Measurements from ENCODE around the gene MSTO1. TPM values are rescaled to one million over a fixed set of nuclear protein-coding genes. Genes with fewer than 3 reads are reported as not detected.
"Not testable (repeated sequence)": the region's sequence is repeated elsewhere in the genome, so short reads cannot be mapped to it uniquely, and the experiment has no call there.

The MSTO1 gene
- total and polyA plus RNA-seq, 5 experiments from 2014 or later, result 10.4 to 108 (median 22.4) TPM

DNA sequence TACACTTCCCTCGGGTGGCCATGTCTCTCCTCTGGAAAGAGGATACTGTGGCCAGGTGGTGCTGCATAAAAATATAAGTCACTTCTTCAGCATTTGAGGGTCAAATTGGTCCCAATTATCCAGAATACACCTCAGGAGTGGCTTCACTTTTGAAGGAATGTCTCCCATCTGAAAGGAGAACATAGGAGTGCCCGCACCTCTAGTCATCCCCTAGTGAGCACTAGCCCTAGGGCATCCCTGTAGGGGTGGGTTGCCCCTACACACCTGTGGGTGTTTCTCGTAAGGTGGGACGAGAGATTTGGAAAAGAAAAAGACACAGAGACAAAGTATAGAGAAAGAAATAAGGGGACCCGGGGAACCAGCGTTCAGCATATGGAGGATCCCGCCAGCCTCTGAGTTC lies 16.4 kb downstream of the MSTO1 start:
- H3K27ac Mint-ChIP-seq, H3K4me1 Mint-ChIP-seq, H3K9me3 Mint-ChIP-seq, H3K36me3 Mint-ChIP-seq, H3K4me3 Mint-ChIP-seq, POLR2A ChIA-PET, DNase-seq, ATAC-seq, H3K27me3 Mint-ChIP-seq: not testable (repeated sequence)

DNA sequence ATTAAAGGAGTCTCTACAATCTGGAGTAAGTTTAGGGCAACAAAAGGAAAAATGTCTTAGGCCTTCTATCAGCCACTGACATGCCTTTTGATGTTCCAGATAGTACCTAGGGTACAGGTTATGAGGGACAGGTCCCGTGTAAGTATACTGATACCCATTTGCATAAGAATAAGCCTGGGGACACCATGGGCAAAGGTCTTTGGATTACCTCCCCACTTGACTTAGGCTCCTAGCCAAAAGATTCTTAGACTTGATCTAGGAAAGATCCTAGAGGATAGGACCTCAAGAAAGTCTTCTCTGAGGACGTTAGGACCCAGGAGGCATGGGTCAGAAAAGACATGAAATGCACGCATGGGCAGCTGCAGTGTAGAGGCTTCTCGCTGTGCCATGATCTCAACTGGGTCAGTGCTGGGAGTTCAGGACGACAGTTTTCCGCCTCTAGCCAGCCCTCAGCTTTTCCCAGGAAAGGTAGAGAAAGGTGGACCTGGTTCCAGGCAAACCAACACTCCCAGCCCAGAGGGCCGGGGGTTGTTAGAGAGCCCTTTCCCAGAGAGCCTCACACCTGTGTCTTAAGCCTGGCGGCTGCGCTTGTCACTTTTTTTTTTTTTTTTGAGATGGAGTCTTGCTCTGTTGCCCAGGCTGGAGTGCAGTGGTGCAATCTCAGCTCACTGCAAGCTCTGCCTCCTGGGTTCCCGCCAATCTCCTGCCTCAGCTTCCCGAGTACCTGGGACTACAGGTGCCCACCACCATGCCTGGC lies 26.6 kb downstream of the MSTO1 start:
- peak in 1 of 2 donors; percentile 26 for ATAC-seq
- H3K4me3 Mint-ChIP-seq, result peak overlapping the region; percentile 90 to 98 (median 96)
- H3K27ac Mint-ChIP-seq, result peak overlapping the region; percentile 89 to 98 (median 97)
- peaks cover 0 to 4% (median 0%) of the 10 kb centered on the region in 9 donors for H3K9me3 Mint-ChIP-seq
- H3K27me3 Mint-ChIP-seq, result no peaks in the 10 kb centered on the region
- POLR2A ChIA-PET, result interaction anchor here (0.7 kb wide), 2 partner anchors 93 to 122 kb away, joined by 4 to 5 read pairs; no protein-coding TSS in a partner anchor
- peaks cover 0 to 4% (median 2%) of the 10 kb centered on the region in 3 donors for H3K36me3 Mint-ChIP-seq
- peaks cover 7 to 28% (median 22%) of the 10 kb centered on the region in 4 donors for H3K4me1 Mint-ChIP-seq
- DNase-seq, result no peak

DNA sequence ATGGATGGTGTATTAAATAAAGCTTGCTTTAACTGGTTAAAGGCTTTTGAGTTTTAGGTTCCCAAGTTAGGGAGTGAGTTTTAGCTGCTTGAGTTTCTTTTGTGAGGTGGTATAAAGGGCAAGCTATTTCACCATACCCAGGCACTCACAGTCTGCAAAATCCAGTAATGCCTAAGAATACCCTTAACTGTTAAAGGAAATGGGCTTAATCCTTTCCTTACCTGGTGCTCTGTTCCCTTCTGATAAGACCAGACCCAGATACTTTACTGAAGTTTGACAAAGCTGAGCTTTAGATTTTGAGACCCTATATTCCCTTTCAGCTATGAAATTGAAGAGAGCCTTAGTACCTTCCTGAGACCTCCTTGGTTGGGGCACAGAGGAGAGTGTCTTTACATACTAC lies 30.3 kb downstream of the MSTO1 start:
- POLR2A ChIA-PET, result interaction anchor here (0.6 to 0.7 kb wide), 2 partner anchors 82 to 648 kb away, joined by 3 to 5 read pairs; no protein-coding TSS in a partner anchor
- Mint-ChIP-seq H3K27me3 (peaks cover 0 to 3% (median 0%) of the 10 kb centered on the region in 5 donors), H3K4me1 (peaks cover 9 to 28% (median 22%) of the 10 kb centered on the region in 4 donors), H3K27ac (no peak overlapping the region), H3K9me3 (peaks cover 0 to 22% (median 10%) of the 10 kb centered on the region in 9 donors), H3K36me3 (peaks cover 0 to 22% (median 14%) of the 10 kb centered on the region in 3 donors), H3K4me3 (no peak overlapping the region)
- ATAC-seq (no peak), DNase-seq (no peak)

DNA sequence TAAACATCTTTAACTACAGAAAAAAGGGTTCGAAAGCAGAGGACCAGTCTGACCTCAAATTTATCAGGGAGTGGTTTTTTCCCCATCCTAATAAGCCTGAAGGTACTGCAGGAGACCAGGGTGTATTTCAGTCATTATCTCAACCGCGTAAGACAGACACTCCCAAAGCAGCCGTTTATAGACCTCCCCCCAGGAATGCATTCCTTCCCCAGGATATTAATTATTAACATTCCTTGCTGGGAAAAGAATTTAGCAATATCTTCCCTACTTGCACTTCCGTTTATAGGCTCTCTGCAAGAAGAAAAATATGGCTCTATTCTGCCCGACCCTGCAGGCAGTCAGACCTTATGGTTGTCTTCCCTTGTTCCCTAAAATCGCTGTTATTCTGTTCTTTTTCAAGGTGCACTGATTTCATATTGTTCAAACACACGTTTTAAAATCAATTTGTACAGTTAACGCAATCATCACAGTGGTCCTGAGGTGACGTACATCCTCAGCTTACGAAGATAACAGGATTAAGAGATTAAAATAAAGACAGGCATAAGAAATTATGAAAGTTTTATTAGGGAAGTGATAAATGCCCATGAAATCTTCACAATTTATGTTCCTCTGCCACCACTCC lies 32.7 kb downstream of the MSTO1 start:
- H3K4me3 Mint-ChIP-seq, POLR2A ChIA-PET, H3K4me1 Mint-ChIP-seq, ATAC-seq, DNase-seq, H3K27me3 Mint-ChIP-seq: not testable (repeated sequence)
- Mint-ChIP-seq H3K27ac (peak overlapping the region in 1 of 10 donors; percentile 0), H3K36me3 (peaks cover 0 to 20% (median 14%) of the 10 kb centered on the region in 3 donors), H3K9me3 (peaks cover 0 to 22% (median 10%) of the 10 kb centered on the region in 9 donors)

GRCh38 chr1:155643230-155643629 lies 33.2 kb downstream of the MSTO1 start:
- DNase-seq (no peak), ATAC-seq (no peak)
- peaks cover 0 to 2% (median 2%) of the 10 kb centered on the region in 4 donors for H3K4me1 Mint-ChIP-seq
- no peak overlapping the region for H3K27ac Mint-ChIP-seq
- H3K9me3 Mint-ChIP-seq, result peaks cover 0 to 22% (median 10%) of the 10 kb centered on the region in 9 donors
- no peak overlapping the region for H3K4me3 Mint-ChIP-seq
- POLR2A ChIA-PET, result no interaction called here
- H3K27me3 Mint-ChIP-seq, result peaks cover 0 to 6% (median 0%) of the 10 kb centered on the region in 5 donors
- peaks cover 0 to 20% (median 14%) of the 10 kb centered on the region in 3 donors for H3K36me3 Mint-ChIP-seq

- no peak overlapping the region for H3K27ac Mint-ChIP-seq
- no peak for DNase-seq
- H3K36me3 Mint-ChIP-seq, result peaks cover 0 to 20% (median 14%) of the 10 kb centered on the region in 3 donors
- H3K27me3 Mint-ChIP-seq, result peaks cover 0 to 6% (median 0%) of the 10 kb centered on the region in 5 donors
- H3K4me1 Mint-ChIP-seq, result peaks cover 0 to 4% (median under 1%) of the 10 kb centered on the region in 4 donors
- peaks cover 0 to 22% (median 10%) of the 10 kb centered on the region in 9 donors for H3K9me3 Mint-ChIP-seq
- POLR2A ChIA-PET, result no interaction called here
- no peak for ATAC-seq
- no peak overlapping the region for H3K4me3 Mint-ChIP-seq
These were observed 35.1 kb downstream of the MSTO1 start for GRCh38 chr1:155645034-155645598.

GRCh38 chr1:155645648-155646047 lies 35.6 kb downstream of the MSTO1 start:
- peaks cover 0 to 21% (median 10%) of the 10 kb centered on the region in 9 donors for H3K9me3 Mint-ChIP-seq
- H3K4me3 Mint-ChIP-seq, result no peak overlapping the region
- H3K27me3 Mint-ChIP-seq, result peaks cover 0 to 6% (median 0%) of the 10 kb centered on the region in 5 donors
- H3K36me3 Mint-ChIP-seq, result peaks cover 0 to 20% (median 14%) of the 10 kb centered on the region in 3 donors
- no peak overlapping the region for H3K27ac Mint-ChIP-seq
- POLR2A ChIA-PET, result no interaction called here
- ATAC-seq, result no peak
- DNase-seq, result no peak
- H3K4me1 Mint-ChIP-seq, result peaks cover 0 to 4% (median under 1%) of the 10 kb centered on the region in 4 donors

GRCh38 chr1:155646307-155646706 lies 36.3 kb downstream of the MSTO1 start:
- DNase-seq (no peak), ATAC-seq (no peak)
- POLR2A ChIA-PET, result no interaction called here
- H3K4me1 Mint-ChIP-seq, result peaks cover 0 to 4% (median under 1%) of the 10 kb centered on the region in 4 donors
- no peak overlapping the region for H3K27ac Mint-ChIP-seq
- H3K9me3 Mint-ChIP-seq, result peaks cover 0 to 21% (median 10%) of the 10 kb centered on the region in 9 donors
- H3K36me3 Mint-ChIP-seq, result peaks cover 0 to 20% (median 14%) of the 10 kb centered on the region in 3 donors
- peaks cover 0 to 6% (median 0%) of the 10 kb centered on the region in 5 donors for H3K27me3 Mint-ChIP-seq
- H3K4me3 Mint-ChIP-seq, result no peak overlapping the region

GRCh38 chr1:155648207-155649147 lies 38.5 kb downstream of the MSTO1 start:
- H3K4me1 Mint-ChIP-seq, result peaks cover 0 to 4% (median under 1%) of the 10 kb centered on the region in 4 donors
- H3K36me3 Mint-ChIP-seq, result peaks cover 0 to 2% (median 0%) of the 10 kb centered on the region in 3 donors
- POLR2A ChIA-PET, result no interaction called here
- H3K27ac Mint-ChIP-seq, result no peak overlapping the region
- no peaks in the 10 kb centered on the region for H3K9me3 Mint-ChIP-seq
- no peak for DNase-seq
- no peak for ATAC-seq
- H3K27me3 Mint-ChIP-seq, result peaks cover 0 to 3% (median 0%) of the 10 kb centered on the region in 5 donors
- no peak overlapping the region for H3K4me3 Mint-ChIP-seq

DNA sequence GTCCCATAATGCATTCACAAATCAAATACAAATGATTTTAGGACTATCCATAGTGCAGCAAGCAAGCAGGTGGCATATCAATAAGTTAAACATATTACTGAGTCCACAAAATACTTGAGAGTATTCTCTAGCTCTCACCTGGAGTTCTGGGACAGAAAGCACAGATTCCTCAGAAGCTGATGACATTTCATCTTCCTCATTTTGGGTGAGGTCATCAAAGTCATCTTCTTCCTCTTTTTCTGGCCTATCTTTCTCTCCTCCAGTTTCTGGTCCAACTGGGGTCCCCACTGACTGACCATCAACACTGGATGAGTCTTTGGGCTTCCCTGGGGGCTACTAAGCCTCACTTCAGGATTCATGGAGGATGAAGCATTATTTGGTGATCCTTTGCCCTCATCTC lies 39.7 kb downstream of the MSTO1 start:
- H3K9me3 Mint-ChIP-seq, result no peaks in the 10 kb centered on the region
- H3K27ac Mint-ChIP-seq, result no peak overlapping the region
- no peak for ATAC-seq

GRCh38 chr1:155650231-155650757 lies 40.3 kb downstream of the MSTO1 start:
- no peak overlapping the region for H3K27ac Mint-ChIP-seq
- POLR2A ChIA-PET, result no interaction called here

More for the DNA sequence above, 39.7 kb downstream of the MSTO1 start:
- H3K36me3 Mint-ChIP-seq, result no peaks in the 10 kb centered on the region
- H3K27me3 Mint-ChIP-seq, result peaks cover 0 to 3% (median 0%) of the 10 kb centered on the region in 5 donors
- POLR2A ChIA-PET, result no interaction called here
- no peak for DNase-seq
- peaks cover 0 to 4% (median under 1%) of the 10 kb centered on the region in 4 donors for H3K4me1 Mint-ChIP-seq
- H3K4me3 Mint-ChIP-seq, result no peak overlapping the region

More at GRCh38 chr1:155650231-155650757, 40.3 kb downstream of the MSTO1 start:
- peaks cover 0 to 3% (median 0%) of the 10 kb centered on the region in 5 donors for H3K27me3 Mint-ChIP-seq
- no peak for DNase-seq
- H3K9me3 Mint-ChIP-seq, result no peaks in the 10 kb centered on the region
- ATAC-seq, result no peak
- H3K4me3 Mint-ChIP-seq, result no peak overlapping the region
- peaks cover 0 to 4% (median 0%) of the 10 kb centered on the region in 4 donors for H3K4me1 Mint-ChIP-seq
- H3K36me3 Mint-ChIP-seq, result no peaks in the 10 kb centered on the region
